ENCODE results near the gene AMIGO3.

- TF ChIP-seq CTCF (IDR thresholded peaks at IDR 0.05): no peak
- no peak for TF ChIP-seq POLR2A (IDR thresholded peaks at IDR 0.05)
Observed at GRCh38 chr3:49681543-49681942, 37.9 kb downstream of the AMIGO3 start.
